OCI-LY7 (cell line): Measurements from ENCODE around the gene GIPC1. TPM values are rescaled to one million over a fixed set of nuclear protein-coding genes. Genes with fewer than 3 reads are reported as not detected.

ENCODE experiments used
- BruUV-seq: library from RNA; stranded (reverse); fragments of 400-500 nt; replicated peaks from 2 replicates; lab custom pipeline; 2021; lab: Mats Ljungman, UMichigan
- CTCF ChIA-PET: fragments of 300-600 bp; sonication (Branson Sonifier 250); formaldehyde crosslinking; loops from one replicate; lab custom pipeline; 2022; ENCODE audit warnings: antibody characterized with exemption; ENCODE audit not compliant: unreplicated experiment; lab: Charles Lee
- POLR2A ChIA-PET: fragments of 300-600 bp; sonication (Branson Sonifier 250); formaldehyde crosslinking; loops from one replicate; lab custom pipeline; 2022; ENCODE audit warnings: antibody characterized with exemption; lab: Charles Lee
- DNase-seq: peaks from one replicate; pipeline ENCODE4 v3.0.0-alpha.2; 2015; ENCODE audit warnings: low spot score
- H2AFZ ChIP-seq: fragments of 200-600 bp; sonication (generic), shearing (Covaris generic); 2 replicates; pipeline ENCODE4 v1.6.1; 2014; ENCODE audit warnings: mild to moderate bottlenecking, antibody characterized with exemption, low read length, moderate library complexity
- H3K27ac ChIP-seq: fragments of 200-600 bp; sonication (generic); 2 replicates; pipeline ENCODE4 v1.5.1; 2014; ENCODE audit warnings: mixed run types, low read depth, mild to moderate bottlenecking, moderate library complexity, low read length, inconsistent platforms; ENCODE audit not compliant: poor library complexity, severe bottlenecking
- H3K36me3 ChIP-seq: fragments of 200-600 bp; sonication (generic); 2 replicates; pipeline ENCODE4 v1.6.1; 2014; ENCODE audit warnings: mild to moderate bottlenecking, antibody characterized with exemption, low read length, moderate library complexity, mixed read lengths; ENCODE audit not compliant: insufficient read depth
- H3K4me1 ChIP-seq: fragments of 200-600 bp; sonication (generic); 2 replicates; pipeline ENCODE4 v1.5.1; 2014; ENCODE audit warnings: mild to moderate bottlenecking, low read length; ENCODE audit not compliant: insufficient read depth, poor library complexity, severe bottlenecking
- H3K4me2 ChIP-seq: fragments of 200-600 bp; sonication (generic); 2 replicates; pipeline ENCODE4 v1.6.1; 2014; ENCODE audit warnings: mild to moderate bottlenecking, low read length
- H3K4me3 ChIP-seq: fragments of 200-600 bp; sonication (generic); 2 replicates; pipeline ENCODE4 v1.5.1; 2014; ENCODE audit warnings: mild to moderate bottlenecking, low read depth, low read length; ENCODE audit not compliant: poor library complexity, severe bottlenecking
- H3K79me2 ChIP-seq: fragments of 200-600 bp; sonication (generic); 2 replicates; pipeline ENCODE4 v1.6.1; 2016; ENCODE audit warnings: low read depth, mild to moderate bottlenecking, low read length, moderate library complexity, mixed read lengths; ENCODE audit not compliant: insufficient read depth
- H3K9me2 ChIP-seq: fragments of 200-600 bp; sonication (generic); 2 replicates; pipeline ENCODE4 v1.6.1; 2016; ENCODE audit warnings: mild to moderate bottlenecking, low read length, mixed read lengths; ENCODE audit not compliant: insufficient read depth
- H3K9me3 ChIP-seq: fragments of 200-600 bp; sonication (generic); 2 replicates; pipeline ENCODE4 v1.6.1; 2014; ENCODE audit warnings: mild to moderate bottlenecking, mixed run types, low read length, mixed read lengths
- H4K20me1 ChIP-seq: fragments of 200-600 bp; sonication (generic); 2 replicates; pipeline ENCODE4 v1.6.1; 2014; ENCODE audit warnings: mild to moderate bottlenecking, antibody characterized with exemption, low read length, moderate library complexity, mixed read lengths; ENCODE audit not compliant: insufficient read depth
- CTCF ChIP-seq: fragments of 200-600 bp; sonication (generic); conservative IDR thresholded peaks from 2 replicates; pipeline ENCODE4 v1.5.1; 2014; ENCODE audit warnings: mild to moderate bottlenecking, antibody characterized with exemption, low read length, moderate library complexity, mixed read lengths
- EZH2phosphoT487 ChIP-seq: fragments of 200-600 bp; sonication (generic); IDR thresholded peaks from 2 replicates; pipeline ENCODE4 v1.6.1; 2018; ENCODE audit warnings: low read depth, borderline replicate concordance, mild to moderate bottlenecking, mixed run types, antibody characterized with exemption, low read length, moderate library complexity, mixed read lengths
- intact Hi-C: fragments of 100-400 bp; cut with micrococcal nuclease; formaldehyde crosslinking; loops from one replicate; pipeline ENCODE4 v1.10.0; 2022; ENCODE audit not compliant: unreplicated experiment
- total RNA-seq, 2 experiments: library from RNA; depleted of rRNA in 1 of 2; stranded (reverse); fragments of >200 nt in 1 of 2; shearing (Covaris generic) in 1 of 2; gene quantifications; 2 replicates each; pipeline ENCODE4 v1.2.3, GENCODE V29; 2014 to 2022

Gene GIPC1
- total RNA-seq, 2 experiments from 2014 or later, result 18.5 to 38.3 TPM

- POLR2A ChIA-PET, result interaction anchor here (0.6 kb wide), 1 partner anchor 10 kb away, joined by 3 read pairs; no protein-coding TSS in a partner anchor
- CTCF ChIA-PET, result interaction anchor here (0.6 kb wide), 1 partner anchor 17 kb away, joined by 3 read pairs; no protein-coding TSS in a partner anchor
- H3K4me3 ChIP-seq, result no peak overlapping the region
- no peak overlapping the region for H3K4me2 ChIP-seq
- peak overlapping the region; percentile 58; the same call in 1 of the 2 replicates for H2AFZ ChIP-seq
- no peaks in the 10 kb centered on the region for H3K9me3 ChIP-seq
- TF ChIP-seq EZH2phosphoT487, result no peak
- TF ChIP-seq CTCF, result no peak
- DNase-seq, result no peak
- no peaks in the 10 kb centered on the region for H3K79me2 ChIP-seq
- H3K36me3 ChIP-seq, result no peaks in the 10 kb centered on the region
- H3K27ac ChIP-seq, result no peak overlapping the region
- H3K9me2 ChIP-seq, result no peaks in the 10 kb centered on the region
- H3K4me1 ChIP-seq, result peaks cover 19% of the 10 kb centered on the region
- BruUV-seq, result no TSS peak
- intact Hi-C loops, result no loop called here
- H4K20me1 ChIP-seq, result no peaks in the 10 kb centered on the region
Measured at GRCh38 chr19:14497228-14497921, 1.4 kb upstream of the GIPC1 start.

DNA sequence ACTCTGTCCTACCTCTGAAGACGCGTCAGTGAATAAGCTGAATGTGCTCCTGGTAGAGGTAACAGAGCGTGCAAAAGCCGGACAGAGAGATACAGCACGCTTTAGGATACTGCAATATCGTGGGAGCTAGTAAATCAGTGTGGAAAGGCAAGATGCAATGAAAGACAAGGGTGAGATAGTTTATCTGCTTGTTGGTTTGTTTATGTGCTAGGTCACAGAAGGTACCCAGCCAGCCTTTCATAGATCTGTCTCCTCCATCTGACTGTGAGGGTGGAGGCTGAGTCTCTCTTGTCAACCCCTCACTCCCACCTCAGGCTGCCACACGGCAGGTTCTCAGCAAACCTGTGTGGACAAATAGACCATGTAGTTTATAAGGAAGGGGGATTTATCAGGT, 904 bp upstream of the GIPC1 start:
- Histone ChIP-seq H2AFZ (peak overlapping the region; percentile 58; the same call in 1 of the 2 replicates), H4K20me1 (no peaks in the 10 kb centered on the region), H3K9me3 (no peaks in the 10 kb centered on the region), H3K4me1 (peaks cover 19% of the 10 kb centered on the region), H3K36me3 (no peaks in the 10 kb centered on the region), H3K27ac (no peak overlapping the region), H3K4me2 (peak overlapping the region; percentile 100), H3K4me3 (peak overlapping the region; percentile 72), H3K79me2 (no peaks in the 10 kb centered on the region), H3K9me2 (no peaks in the 10 kb centered on the region)
- DNase-seq, result no peak
- BruUV-seq, result no TSS peak
- POLR2A ChIA-PET, result interaction anchor here (2.3 kb wide), 1 partner anchor 10 kb away, joined by 10 read pairs; no protein-coding TSS in a partner anchor
- intact Hi-C loops, result no loop called here
- CTCF ChIA-PET, result no interaction called here
- no peak for TF ChIP-seq EZH2phosphoT487
- no peak for TF ChIP-seq CTCF

GRCh38 chr19:14495672-14496028, 277 bp downstream of the GIPC1 start:
- Histone ChIP-seq H2AFZ (peak overlapping the region; percentile 58; the same call in 1 of the 2 replicates), H3K79me2 (no peaks in the 10 kb centered on the region), H3K9me2 (no peaks in the 10 kb centered on the region), H3K4me3 (peak overlapping the region; percentile 72), H3K36me3 (no peaks in the 10 kb centered on the region), H3K9me3 (no peaks in the 10 kb centered on the region), H3K27ac (no peak overlapping the region), H3K4me1 (peaks cover 19% of the 10 kb centered on the region), H3K4me2 (peak overlapping the region; percentile 100), H4K20me1 (no peaks in the 10 kb centered on the region)
- DNase-seq, result no peak
- intact Hi-C loops, result loop anchor here (1.0 kb wide), 1 partner anchor 22 kb away; no protein-coding TSS in a partner anchor
- no TSS peak for BruUV-seq
- ChIA-PET POLR2A (interaction anchor here (0.9 to 2.3 kb wide), 5 partner anchors 9 to 22 kb away, joined by 3 to 10 read pairs (median 3); partner anchors contain the start of gene DNAJB1), CTCF (no interaction called here)
- TF ChIP-seq CTCF, result no peak
- no peak for TF ChIP-seq EZH2phosphoT487
